HEK293T (cell line): ENCODE measurements around the gene TDP2.

Experiments
- ARNT ChIP-seq: fragments of 450-650 bp; IDR thresholded peaks from 2 replicates; pipeline ENCODE4 v1.6.1; 2017; ENCODE audit warnings: mild to moderate bottlenecking
- BHLHE40 ChIP-seq: fragments of 450-650 bp; IDR thresholded peaks from 2 replicates; pipeline ENCODE4 v1.6.1; 2016; ENCODE audit warnings: mild to moderate bottlenecking, moderate library complexity, borderline replicate concordance
- ELF4 ChIP-seq: fragments of 450-650 bp; IDR thresholded peaks from 2 replicates; pipeline ENCODE4 v1.6.1; 2017; ENCODE audit warnings: antibody characterized with exemption
- FOXA1 ChIP-seq: fragments of 450-650 bp; IDR thresholded peaks from 2 replicates; pipeline ENCODE4 v1.6.1; 2016; ENCODE audit warnings: mild to moderate bottlenecking
- FOXK2 ChIP-seq: fragments of 450-650 bp; IDR thresholded peaks from 2 replicates; pipeline ENCODE4 v1.6.1; 2016; ENCODE audit warnings: mild to moderate bottlenecking
- FOXM1 ChIP-seq: fragments of 450-650 bp; IDR thresholded peaks from 2 replicates; pipeline ENCODE4 v1.6.1; 2017; ENCODE audit warnings: mild to moderate bottlenecking, borderline replicate concordance
- HDGF ChIP-seq: fragments of 450-650 bp; IDR thresholded peaks from 2 replicates; pipeline ENCODE4 v1.6.1; 2017; ENCODE audit warnings: antibody characterized with exemption, borderline replicate concordance
- L3MBTL2 ChIP-seq: fragments of 450-650 bp; conservative IDR thresholded peaks from 2 replicates; pipeline ENCODE4 v1.6.1; 2016; ENCODE audit warnings: mild to moderate bottlenecking
- NFRKB ChIP-seq: fragments of 450-650 bp; IDR thresholded peaks from 2 replicates; pipeline ENCODE4 v1.6.1; 2016; ENCODE audit warnings: mild to moderate bottlenecking, moderate library complexity
- SP1 ChIP-seq: fragments of 450-650 bp; IDR thresholded peaks from 2 replicates; pipeline ENCODE4 v1.6.1; 2017
- SUZ12 ChIP-seq: fragments of 450-650 bp; IDR thresholded peaks from 2 replicates; pipeline ENCODE4 v1.6.1; 2016; ENCODE audit warnings: mild to moderate bottlenecking
- TARDBP ChIP-seq: fragments of 450-650 bp; IDR thresholded peaks from 2 replicates; pipeline ENCODE4 v1.6.1; 2016
- ZNF384 ChIP-seq: fragments of 450-650 bp; IDR thresholded peaks from 2 replicates; pipeline ENCODE4 v1.6.1; 2016
- TF ChIP-seq, protein P1 (sequence below): fragments of 450-650 bp; IDR thresholded peaks from 2 replicates; pipeline ENCODE4 v1.6.1; 2016

DNA sequence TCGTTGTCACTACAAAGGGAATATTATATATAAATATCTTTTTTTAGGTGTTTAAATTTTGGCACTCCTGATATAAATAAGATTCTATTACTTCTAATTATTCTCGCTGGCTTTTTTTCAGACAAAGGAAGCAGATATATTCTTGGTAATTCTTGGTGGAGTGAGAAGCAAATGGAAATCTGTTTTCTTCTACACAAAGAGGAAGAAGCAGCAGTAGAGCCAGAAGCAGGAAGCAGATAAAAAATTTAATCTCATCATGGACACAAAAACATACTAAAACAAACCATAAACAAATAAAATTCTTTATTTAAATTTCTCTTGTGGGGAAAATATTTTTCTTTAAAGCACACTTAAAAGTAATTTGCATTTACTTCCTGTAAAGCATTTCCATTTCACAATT lies 17.0 kb downstream of the TDP2 start:
- TF ChIP-seq, protein P1, sequence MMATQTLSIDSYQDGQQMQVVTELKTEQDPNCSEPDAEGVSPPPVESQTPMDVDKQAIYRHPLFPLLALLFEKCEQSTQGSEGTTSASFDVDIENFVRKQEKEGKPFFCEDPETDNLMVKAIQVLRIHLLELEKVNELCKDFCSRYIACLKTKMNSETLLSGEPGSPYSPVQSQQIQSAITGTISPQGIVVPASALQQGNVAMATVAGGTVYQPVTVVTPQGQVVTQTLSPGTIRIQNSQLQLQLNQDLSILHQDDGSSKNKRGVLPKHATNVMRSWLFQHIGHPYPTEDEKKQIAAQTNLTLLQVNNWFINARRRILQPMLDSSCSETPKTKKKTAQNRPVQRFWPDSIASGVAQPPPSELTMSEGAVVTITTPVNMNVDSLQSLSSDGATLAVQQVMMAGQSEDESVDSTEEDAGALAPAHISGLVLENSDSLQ, result no peak
- TF ChIP-seq SP1 (no peak), ARNT (no peak), FOXK2 (no peak), SUZ12 (no peak), BHLHE40 (no peak), L3MBTL2 (no peak), TARDBP (no peak), HDGF (no peak), NFRKB (no peak), FOXA1 (no peak), FOXM1 (no peak), ELF4 (no peak), ZNF384 (no peak)
